HEK293T (cell line): Measurements from ENCODE around the gene TM9SF4.

ENCODE experiments used
- CTCF ChIA-PET: fragments of 350-600 bp; formaldehyde crosslinking; extraction: SDS; loops from one replicate; lab custom pipeline; 2021; ENCODE audit warnings: antibody characterized with exemption, inconsistent platforms; lab: Yijun Ruan, JAX
- POLR2A ChIA-PET: fragments of 350-600 bp; formaldehyde crosslinking; extraction: SDS; loops from one replicate; lab custom pipeline; 2020; ENCODE audit warnings: antibody characterized with exemption, inconsistent platforms; lab: Yijun Ruan, JAX
- DNase-seq: peaks from one replicate; pipeline ENCODE4 v3.0.0; 2012; ENCODE audit warnings: mixed read lengths; ENCODE audit errors: extremely low spot score
- ARNT ChIP-seq: fragments of 450-650 bp; IDR thresholded peaks from 2 replicates; pipeline ENCODE4 v1.6.1; 2017; ENCODE audit warnings: mild to moderate bottlenecking
- BHLHE40 ChIP-seq: fragments of 450-650 bp; IDR thresholded peaks from 2 replicates; pipeline ENCODE4 v1.6.1; 2016; ENCODE audit warnings: mild to moderate bottlenecking, moderate library complexity, borderline replicate concordance
- CTBP1 ChIP-seq: fragments of 450-650 bp; IDR thresholded peaks from 2 replicates; pipeline ENCODE4 v1.6.1; 2016; ENCODE audit warnings: borderline replicate concordance
- ELF4 ChIP-seq: fragments of 450-650 bp; IDR thresholded peaks from 2 replicates; pipeline ENCODE4 v1.6.1; 2017; ENCODE audit warnings: antibody characterized with exemption
- FOXA1 ChIP-seq: fragments of 450-650 bp; IDR thresholded peaks from 2 replicates; pipeline ENCODE4 v1.6.1; 2016; ENCODE audit warnings: mild to moderate bottlenecking
- FOXK2 ChIP-seq: fragments of 450-650 bp; IDR thresholded peaks from 2 replicates; pipeline ENCODE4 v1.6.1; 2016; ENCODE audit warnings: mild to moderate bottlenecking
- FOXM1 ChIP-seq: fragments of 450-650 bp; IDR thresholded peaks from 2 replicates; pipeline ENCODE4 v1.6.1; 2017; ENCODE audit warnings: mild to moderate bottlenecking, borderline replicate concordance
- HDGF ChIP-seq: fragments of 450-650 bp; IDR thresholded peaks from 2 replicates; pipeline ENCODE4 v1.6.1; 2017; ENCODE audit warnings: antibody characterized with exemption, borderline replicate concordance
- L3MBTL2 ChIP-seq: fragments of 450-650 bp; conservative IDR thresholded peaks from 2 replicates; pipeline ENCODE4 v1.6.1; 2016; ENCODE audit warnings: mild to moderate bottlenecking
- LEF1 ChIP-seq: fragments of 450-650 bp; IDR thresholded peaks from 2 replicates; pipeline ENCODE4 v1.6.1; 2017; ENCODE audit warnings: mild to moderate bottlenecking, borderline replicate concordance
- NFRKB ChIP-seq: fragments of 450-650 bp; IDR thresholded peaks from 2 replicates; pipeline ENCODE4 v1.6.1; 2016; ENCODE audit warnings: mild to moderate bottlenecking, moderate library complexity
- SP1 ChIP-seq: fragments of 450-650 bp; IDR thresholded peaks from 2 replicates; pipeline ENCODE4 v1.6.1; 2017
- SUZ12 ChIP-seq: fragments of 450-650 bp; IDR thresholded peaks from 2 replicates; pipeline ENCODE4 v1.6.1; 2016; ENCODE audit warnings: mild to moderate bottlenecking
- TARDBP ChIP-seq: fragments of 450-650 bp; IDR thresholded peaks from 2 replicates; pipeline ENCODE4 v1.6.1; 2016
- ZNF384 ChIP-seq: fragments of 450-650 bp; IDR thresholded peaks from 2 replicates; pipeline ENCODE4 v1.6.1; 2016
- TF ChIP-seq, protein P1 (sequence below): fragments of 450-650 bp; IDR thresholded peaks from 2 replicates; pipeline ENCODE4 v1.6.1; 2016

The TM9SF4 gene

DNA sequence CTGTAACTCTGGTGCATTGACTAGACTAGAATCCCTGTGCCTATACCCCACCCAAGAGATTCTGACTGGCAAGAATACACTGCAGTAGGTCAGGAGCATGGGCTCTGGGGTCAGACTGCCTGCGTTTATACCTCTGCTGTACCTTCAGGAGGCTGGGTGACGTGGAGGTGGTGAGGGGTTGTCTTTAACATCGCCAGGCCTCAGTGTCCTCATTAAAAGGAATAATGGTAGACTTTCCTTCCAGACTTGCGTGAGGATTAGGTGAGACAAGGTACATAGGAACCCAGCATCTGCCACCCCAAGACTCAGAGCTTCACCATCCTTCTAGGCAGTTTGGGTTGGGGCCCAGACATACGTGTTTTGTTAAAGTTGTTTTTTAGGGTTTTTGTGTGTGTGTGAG is 44.3 kb downstream of the TM9SF4 start:
- ChIA-PET POLR2A (no interaction called here), CTCF (no interaction called here)
- DNase-seq = no peak
- no peak for TF ChIP-seq HDGF
- TF ChIP-seq LEF1 = no peak
- TF ChIP-seq ARNT = no peak
- TF ChIP-seq SP1 = no peak
- no peak for TF ChIP-seq FOXK2
- TF ChIP-seq CTBP1 = no peak
- no peak for TF ChIP-seq FOXA1

DNA sequence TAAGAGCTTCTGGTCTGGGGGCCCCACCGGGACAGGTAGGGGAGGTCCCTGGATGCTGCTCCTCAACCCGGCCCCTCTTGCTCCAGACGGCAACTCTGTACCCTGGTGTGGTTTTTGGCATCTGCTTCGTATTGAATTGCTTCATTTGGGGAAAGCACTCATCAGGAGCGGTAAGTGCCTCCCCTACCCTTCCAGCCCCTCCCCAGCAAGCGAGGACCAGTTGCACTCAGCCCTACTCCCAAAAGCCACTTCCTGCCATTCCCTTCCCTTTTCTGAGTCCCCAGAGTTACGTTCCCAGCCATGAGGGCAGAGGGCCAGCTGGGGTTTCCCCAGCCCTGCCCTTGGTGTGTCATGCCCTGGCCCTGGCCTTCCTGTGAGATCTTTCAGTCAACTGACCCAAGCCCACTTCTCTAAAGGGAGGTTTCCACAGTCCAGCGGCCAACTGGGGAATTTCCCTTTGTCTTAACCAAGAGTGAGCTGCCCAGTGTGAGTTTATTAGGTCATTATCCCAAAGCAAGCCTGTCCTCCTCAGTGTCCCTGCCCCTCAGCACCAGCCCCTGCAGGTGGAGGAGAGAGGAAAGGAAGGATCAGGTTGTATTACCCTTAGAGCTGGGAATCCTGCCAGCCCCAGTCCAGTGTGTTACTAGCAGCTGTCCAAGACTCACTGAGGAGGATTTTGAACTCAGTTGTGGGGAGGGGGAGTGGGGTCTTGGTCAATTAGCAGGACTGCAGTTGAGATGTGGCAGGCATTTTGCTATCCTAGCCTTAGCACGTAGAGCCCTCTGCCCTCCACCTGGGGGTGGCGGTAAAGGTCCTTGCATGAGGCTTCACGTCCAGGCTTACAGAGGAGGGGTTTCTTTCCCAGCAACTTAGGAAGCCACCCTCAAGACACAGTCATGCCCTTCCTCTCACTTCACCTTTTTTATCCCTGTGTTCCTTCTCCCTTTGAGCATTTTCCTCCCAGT is 45.8 kb downstream of the TM9SF4 start:
- no peak for DNase-seq
- TF ChIP-seq, protein P1, sequence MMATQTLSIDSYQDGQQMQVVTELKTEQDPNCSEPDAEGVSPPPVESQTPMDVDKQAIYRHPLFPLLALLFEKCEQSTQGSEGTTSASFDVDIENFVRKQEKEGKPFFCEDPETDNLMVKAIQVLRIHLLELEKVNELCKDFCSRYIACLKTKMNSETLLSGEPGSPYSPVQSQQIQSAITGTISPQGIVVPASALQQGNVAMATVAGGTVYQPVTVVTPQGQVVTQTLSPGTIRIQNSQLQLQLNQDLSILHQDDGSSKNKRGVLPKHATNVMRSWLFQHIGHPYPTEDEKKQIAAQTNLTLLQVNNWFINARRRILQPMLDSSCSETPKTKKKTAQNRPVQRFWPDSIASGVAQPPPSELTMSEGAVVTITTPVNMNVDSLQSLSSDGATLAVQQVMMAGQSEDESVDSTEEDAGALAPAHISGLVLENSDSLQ = no peak
- TF ChIP-seq CTBP1 = no peak
- TF ChIP-seq L3MBTL2 = no peak
- no peak for TF ChIP-seq TARDBP
- no peak for TF ChIP-seq FOXA1
- no peak for TF ChIP-seq NFRKB
- no peak for TF ChIP-seq ZNF384
- TF ChIP-seq BHLHE40 = no peak
- TF ChIP-seq SP1 = no peak
- no peak for TF ChIP-seq SUZ12
- TF ChIP-seq ELF4 = no peak
- TF ChIP-seq ARNT = no peak
- TF ChIP-seq HDGF = no peak
- CTCF ChIA-PET = interaction anchor here (0.5 kb wide), 1 partner anchor 74 kb away, joined by 3 read pairs; no protein-coding TSS in a partner anchor
- POLR2A ChIA-PET = no interaction called here

DNA sequence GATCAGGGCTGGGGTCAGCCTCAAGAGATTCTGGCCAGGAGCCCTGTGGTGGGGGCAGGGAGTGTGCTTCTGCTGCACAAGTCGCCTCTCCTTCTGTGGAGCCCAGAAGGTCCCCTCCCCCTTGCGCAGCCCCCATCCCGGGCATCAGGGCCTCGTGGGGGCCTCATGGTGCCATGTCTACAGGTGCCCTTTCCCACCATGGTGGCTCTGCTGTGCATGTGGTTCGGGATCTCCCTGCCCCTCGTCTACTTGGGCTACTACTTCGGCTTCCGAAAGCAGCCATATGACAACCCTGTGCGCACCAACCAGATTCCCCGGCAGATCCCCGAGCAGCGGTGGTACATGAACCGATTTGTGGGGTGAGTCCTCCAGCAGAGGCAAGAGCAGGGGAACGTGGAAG is 48.1 kb downstream of the TM9SF4 start:
- ChIA-PET CTCF (interaction anchor here (0.6 kb wide), 1 partner anchor 203 kb away, joined by 3 read pairs; no protein-coding TSS in a partner anchor), POLR2A (no interaction called here)
- DNase-seq = no peak
- TF ChIP-seq ARNT (no peak), LEF1 (no peak), BHLHE40 (no peak), NFRKB (no peak), SP1 (no peak), CTBP1 (no peak), ELF4 (no peak), TARDBP (no peak), SUZ12 (no peak), HDGF (no peak), ZNF384 (no peak), L3MBTL2 (no peak), FOXA1 (no peak), FOXM1 (no peak), FOXK2 (no peak)
- TF ChIP-seq, protein P1 = no peak

DNA sequence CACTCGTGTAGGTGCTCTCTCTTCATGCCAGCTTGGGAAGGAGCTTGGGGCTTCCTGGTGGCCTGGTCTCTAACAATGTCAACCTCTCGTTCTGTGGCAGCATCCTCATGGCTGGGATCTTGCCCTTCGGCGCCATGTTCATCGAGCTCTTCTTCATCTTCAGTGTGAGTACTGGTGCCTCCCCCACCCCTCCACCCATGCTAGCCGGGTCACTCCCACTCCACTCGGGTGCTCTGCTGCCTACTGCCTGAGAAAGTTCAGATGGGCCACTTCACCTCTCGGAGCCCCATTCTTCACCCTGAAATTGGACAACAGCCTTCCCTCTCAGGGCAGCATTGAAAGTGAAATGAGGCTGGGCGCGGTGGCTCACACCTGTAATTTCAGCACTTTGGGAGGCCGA is 48.8 kb downstream of the TM9SF4 start:
- no peak for DNase-seq
- POLR2A ChIA-PET = no interaction called here
- TF ChIP-seq FOXK2 (no peak), ELF4 (no peak), SP1 (no peak), BHLHE40 (no peak)
- CTCF ChIA-PET = no interaction called here

DNA sequence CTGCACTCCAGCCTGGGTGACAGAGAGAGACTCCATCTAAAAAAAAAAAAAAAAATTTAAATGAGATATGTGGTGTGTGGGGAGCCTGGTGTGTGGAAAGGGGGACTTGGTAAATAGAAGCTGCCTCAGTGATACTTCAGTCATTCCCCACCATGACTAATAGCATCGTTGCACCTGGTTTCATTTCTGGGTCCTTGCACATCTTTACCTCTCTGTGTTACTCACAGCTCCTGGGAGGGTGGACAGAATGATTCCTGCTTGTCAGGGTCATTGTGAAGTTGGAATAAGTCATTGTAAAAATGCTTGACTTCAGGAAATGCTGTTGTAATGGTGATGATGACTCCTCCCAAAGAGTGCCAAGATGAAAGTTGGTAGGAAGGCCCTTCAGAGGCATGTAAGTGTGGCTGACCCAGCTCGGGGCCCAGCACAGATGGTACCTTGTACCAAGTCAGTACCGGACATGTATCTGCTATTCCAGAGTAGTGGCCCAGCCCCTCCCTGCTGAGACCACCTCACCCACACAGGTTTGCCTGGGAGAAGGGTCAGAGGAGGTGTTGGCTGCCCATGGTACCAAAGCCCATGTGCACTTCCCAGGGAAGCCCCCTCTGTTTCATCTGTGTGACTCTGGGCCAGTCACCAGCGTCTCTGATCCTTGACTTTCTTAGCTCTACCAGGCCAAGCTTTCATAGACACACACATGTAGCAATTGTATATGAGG is 49.6 kb downstream of the TM9SF4 start:
- TF ChIP-seq LEF1 = no peak
- TF ChIP-seq FOXK2 = no peak
- TF ChIP-seq L3MBTL2 = no peak
- no peak for TF ChIP-seq HDGF
- TF ChIP-seq, protein P1 = no peak
- TF ChIP-seq SP1 = no peak
- no peak for TF ChIP-seq CTBP1
- TF ChIP-seq SUZ12 = no peak
- CTCF ChIA-PET = no interaction called here
- DNase-seq = no peak
- POLR2A ChIA-PET = no interaction called here

DNA sequence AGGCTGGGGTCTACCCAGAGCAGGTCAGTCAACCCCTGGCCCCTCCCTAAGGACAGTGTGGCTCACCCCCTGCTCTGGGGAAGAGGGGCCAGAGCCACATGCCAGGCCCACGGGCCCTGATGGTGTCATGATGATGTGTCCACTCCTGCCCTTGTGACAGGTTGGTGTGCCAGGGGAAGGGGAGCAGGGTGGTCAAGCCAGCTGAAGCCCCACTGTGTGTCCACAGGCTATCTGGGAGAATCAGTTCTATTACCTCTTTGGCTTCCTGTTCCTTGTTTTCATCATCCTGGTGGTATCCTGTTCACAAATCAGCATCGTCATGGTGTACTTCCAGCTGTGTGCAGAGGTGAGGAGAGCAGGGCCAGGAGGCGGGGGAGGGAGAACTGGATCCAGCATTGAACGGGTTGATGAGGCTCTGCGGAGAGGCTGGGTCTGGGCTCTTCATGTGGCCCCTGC is 50.3 kb downstream of the TM9SF4 start:
- ChIA-PET POLR2A (no interaction called here), CTCF (no interaction called here)
- TF ChIP-seq HDGF = no peak
- no peak for TF ChIP-seq ARNT
- TF ChIP-seq, protein P1 = no peak
- no peak for TF ChIP-seq LEF1
- no peak for TF ChIP-seq FOXM1
- no peak for TF ChIP-seq TARDBP
- no peak for TF ChIP-seq BHLHE40
- TF ChIP-seq L3MBTL2 = no peak
- no peak for TF ChIP-seq ELF4
- no peak for TF ChIP-seq ZNF384
- TF ChIP-seq NFRKB = no peak
- TF ChIP-seq CTBP1 = no peak
- TF ChIP-seq SUZ12 = no peak
- no peak for TF ChIP-seq FOXK2
- TF ChIP-seq SP1 = no peak
- no peak for TF ChIP-seq FOXA1
- no peak for DNase-seq
